Astrocyte of the spinal cord (primary cell): ENCODE data around the gene PSMD3.
A peak's percentile ranks its signal among the peaks of the same experiment; 100 is the strongest.

Source experiments
- DNase-seq: peaks from one replicate; pipeline ENCODE4 v3.0.0; 2011; ENCODE audit warnings: low read depth, low spot score
- H3K4me3 ChIP-seq: 2 replicates; pipeline ENCODE4 v1.5.1; 2011; ENCODE audit warnings: low read depth, mild to moderate bottlenecking, low read length, moderate library complexity
- in situ Hi-C: cut with HindIII; loops from 2 replicates; pipeline ENCODE4 v1.10.0; 2017; ENCODE audit warnings: low sequenced_read_pairs
- TF ChIP-seq, protein P1 (sequence below): IDR thresholded peaks from 2 replicates; pipeline ENCODE4 v1.5.1; 2012; ENCODE audit warnings: low read depth, mild to moderate bottlenecking, low read length, inconsistent platforms

The PSMD3 gene

DNA sequence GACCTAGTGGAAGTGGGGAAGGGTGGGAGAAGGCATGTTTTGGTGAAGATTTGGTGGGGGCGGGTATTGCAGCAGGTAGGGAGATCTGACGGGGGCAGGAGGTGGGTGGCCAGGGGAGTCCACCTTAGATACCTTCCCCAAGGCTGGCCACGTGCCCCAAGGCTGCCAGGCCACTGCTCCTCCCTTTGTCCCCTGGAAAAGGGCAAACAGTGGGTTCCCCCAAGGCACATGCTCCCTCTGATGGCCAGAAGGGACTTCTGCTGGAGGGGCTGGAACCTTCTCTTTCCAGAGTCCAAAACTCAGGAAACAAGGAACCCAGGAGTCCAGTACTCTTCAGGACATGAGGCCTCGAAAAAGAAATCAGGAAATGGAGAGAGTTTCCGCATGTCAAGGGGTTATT lies 6.2 kb upstream of the PSMD3 start:
- DNase-seq, result no peak
- TF ChIP-seq, protein P1, sequence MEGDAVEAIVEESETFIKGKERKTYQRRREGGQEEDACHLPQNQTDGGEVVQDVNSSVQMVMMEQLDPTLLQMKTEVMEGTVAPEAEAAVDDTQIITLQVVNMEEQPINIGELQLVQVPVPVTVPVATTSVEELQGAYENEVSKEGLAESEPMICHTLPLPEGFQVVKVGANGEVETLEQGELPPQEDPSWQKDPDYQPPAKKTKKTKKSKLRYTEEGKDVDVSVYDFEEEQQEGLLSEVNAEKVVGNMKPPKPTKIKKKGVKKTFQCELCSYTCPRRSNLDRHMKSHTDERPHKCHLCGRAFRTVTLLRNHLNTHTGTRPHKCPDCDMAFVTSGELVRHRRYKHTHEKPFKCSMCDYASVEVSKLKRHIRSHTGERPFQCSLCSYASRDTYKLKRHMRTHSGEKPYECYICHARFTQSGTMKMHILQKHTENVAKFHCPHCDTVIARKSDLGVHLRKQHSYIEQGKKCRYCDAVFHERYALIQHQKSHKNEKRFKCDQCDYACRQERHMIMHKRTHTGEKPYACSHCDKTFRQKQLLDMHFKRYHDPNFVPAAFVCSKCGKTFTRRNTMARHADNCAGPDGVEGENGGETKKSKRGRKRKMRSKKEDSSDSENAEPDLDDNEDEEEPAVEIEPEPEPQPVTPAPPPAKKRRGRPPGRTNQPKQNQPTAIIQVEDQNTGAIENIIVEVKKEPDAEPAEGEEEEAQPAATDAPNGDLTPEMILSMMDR, result peak; percentile 2
- in situ Hi-C loops, result no loop called here
- H3K4me3 ChIP-seq, result no peak overlapping the region

DNA sequence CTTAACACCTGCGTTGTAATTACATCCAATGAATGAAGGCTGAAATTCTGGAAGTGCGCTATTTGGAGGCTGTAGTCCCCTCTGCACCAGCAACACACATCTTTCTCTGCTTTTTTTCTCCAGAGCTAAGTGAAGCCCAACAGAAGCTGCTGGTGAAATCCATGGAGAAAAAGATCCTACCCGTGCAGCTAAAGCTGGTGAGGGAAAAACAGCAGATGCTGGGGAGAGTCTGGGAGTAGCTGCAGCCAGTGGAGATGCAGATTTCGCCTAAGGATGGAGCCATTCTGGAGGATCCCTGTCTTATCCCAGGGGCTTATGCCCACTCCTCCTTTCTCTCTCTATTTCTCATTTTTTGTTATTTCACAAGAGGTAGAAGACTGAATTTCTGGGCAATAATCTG lies 4.8 kb upstream of the PSMD3 start:
- no peak overlapping the region for H3K4me3 ChIP-seq
- in situ Hi-C loops, result no loop called here
- DNase-seq, result no peak
- TF ChIP-seq, protein P1, result no peak

DNA sequence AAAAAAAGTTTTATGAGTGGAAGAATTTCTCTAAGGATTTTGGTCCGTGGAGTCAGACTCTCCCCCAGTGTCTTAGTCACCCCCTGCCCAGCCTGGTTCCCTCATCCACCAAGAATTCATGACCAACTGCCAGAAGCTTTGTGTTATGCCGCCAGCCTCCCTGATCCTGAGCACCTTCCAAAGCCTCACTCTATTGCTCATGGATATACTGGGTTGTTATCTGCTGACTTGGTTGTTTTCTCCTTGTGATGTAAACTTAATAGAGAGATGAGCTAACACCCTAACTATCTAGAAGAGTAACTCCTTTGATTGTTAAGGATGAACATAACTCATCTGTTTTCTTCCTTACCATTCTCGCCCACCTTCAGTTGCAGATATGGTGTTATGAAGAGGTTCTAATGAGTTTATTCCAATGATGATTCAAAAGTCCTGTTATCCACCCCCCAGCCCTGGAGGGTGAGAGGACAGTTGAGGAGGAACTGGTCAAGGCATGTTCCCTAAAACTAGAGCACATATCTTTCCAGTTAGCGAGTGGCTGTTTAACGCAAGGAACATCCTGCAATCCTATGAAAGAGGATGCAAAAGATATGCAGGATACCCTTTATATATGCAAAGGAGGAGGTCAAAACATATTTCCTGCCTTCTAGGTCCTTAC lies 1.5 kb upstream of the PSMD3 start:
- TF ChIP-seq, protein P1, result no peak
- no peak overlapping the region for H3K4me3 ChIP-seq
- peak; percentile 87 for DNase-seq
- in situ Hi-C loops, result no loop called here

DNA sequence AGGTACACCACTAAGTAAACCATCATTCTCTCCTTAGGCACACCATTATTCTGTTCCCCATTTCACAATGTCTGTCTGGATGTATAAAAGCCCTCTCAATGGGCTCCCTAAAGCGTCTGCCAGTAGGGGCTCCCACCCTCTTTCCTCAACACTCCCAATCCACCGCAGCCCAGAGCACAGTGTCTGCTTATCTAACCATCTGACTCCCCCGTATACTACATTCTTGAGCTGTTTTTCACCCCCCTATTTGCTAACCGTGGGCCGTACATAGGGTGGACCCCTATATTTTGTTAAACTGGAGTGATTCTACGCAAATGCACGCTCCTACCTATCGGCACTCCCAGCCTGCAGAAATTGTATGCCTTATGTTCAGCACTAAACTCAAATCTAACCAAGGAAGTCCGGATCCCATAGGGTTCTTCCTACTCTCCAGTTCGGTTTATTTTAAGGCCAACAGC lies 685 bp upstream of the PSMD3 start:
- in situ Hi-C loops, result no loop called here
- TF ChIP-seq, protein P1, result peak; percentile 20
- DNase-seq, result no peak

DNA sequence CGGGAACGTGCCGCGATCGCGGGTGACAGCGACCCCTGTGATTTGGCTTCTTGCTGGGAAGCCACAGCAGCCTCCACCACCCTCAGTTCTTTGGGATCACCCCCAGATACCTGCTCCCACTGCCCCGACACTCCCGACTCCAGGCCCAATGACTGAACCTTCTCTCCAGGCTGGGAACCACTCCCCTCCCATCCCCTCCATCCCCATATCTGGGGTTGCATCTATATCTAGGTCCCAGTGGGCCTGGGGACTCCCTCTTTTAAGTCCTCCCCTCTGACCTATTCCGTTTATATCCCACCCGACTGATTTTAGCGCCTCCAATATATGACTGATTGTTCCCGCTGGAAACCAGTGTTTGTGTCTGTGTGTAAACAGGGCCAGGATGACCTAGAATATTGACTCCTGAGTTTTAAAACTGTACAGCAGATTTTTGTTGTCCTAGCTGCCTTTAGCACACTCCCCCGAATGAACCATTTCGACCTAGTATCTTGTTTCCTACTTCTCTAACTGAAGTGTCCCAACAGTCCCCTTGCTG lies 667 bp downstream of the PSMD3 start:
- peak overlapping the region; percentile 68 for H3K4me3 ChIP-seq
- TF ChIP-seq, protein P1, result no peak
- in situ Hi-C loops, result no loop called here
- peak; percentile 2 for DNase-seq

More for the DNA sequence above, 685 bp upstream of the PSMD3 start:
- H3K4me3 ChIP-seq, result peak overlapping the region; percentile 68

DNA sequence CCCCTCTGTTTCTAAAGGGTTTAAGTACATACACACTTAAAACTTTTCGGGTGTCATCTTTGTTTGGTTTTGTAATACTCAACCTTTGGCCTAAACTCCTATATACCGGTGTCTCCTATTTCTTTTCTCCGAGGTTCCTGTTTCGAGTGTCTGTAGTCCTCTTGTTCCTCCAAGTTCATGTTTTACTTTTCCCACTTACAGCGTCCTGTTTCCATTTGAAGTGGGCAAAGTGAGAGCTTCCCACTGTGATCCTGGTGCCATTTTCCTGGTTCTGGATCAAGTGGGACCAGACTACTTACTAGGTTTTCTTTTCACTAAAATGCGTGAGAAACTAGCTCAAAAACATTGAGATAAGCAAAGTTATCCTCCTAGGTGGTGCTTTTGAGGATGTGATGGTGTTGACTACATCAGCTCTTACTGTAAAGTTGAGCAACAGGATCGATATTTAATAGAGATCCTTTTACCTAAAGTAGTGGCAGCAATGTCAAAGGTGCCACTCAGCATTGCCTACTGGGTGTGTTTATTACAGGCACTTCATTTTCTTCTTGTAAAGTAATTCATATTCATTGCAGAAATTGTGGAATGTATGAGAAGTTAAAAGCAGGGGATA lies 1.3 kb downstream of the PSMD3 start:
- peak overlapping the region; percentile 68 for H3K4me3 ChIP-seq
- TF ChIP-seq, protein P1, result no peak
- in situ Hi-C loops, result no loop called here
- DNase-seq, result no peak
